Measurements from ENCODE around the gene SCN1B.

Gene SCN1B

GRCh38 chr19:35074426-35075201 is 44.3 kb downstream of the SCN1B start:
- no peak for DNase-seq (ENCODE audit: low spot score)

- no peak for DNase-seq (ENCODE audit: low spot score)
Measured at GRCh38 chr19:35075202-35076025, 45.1 kb downstream of the SCN1B start.

GRCh38 chr19:35076026-35076370 is 45.7 kb downstream of the SCN1B start:
- no peak for DNase-seq (ENCODE audit: low spot score)

DNA sequence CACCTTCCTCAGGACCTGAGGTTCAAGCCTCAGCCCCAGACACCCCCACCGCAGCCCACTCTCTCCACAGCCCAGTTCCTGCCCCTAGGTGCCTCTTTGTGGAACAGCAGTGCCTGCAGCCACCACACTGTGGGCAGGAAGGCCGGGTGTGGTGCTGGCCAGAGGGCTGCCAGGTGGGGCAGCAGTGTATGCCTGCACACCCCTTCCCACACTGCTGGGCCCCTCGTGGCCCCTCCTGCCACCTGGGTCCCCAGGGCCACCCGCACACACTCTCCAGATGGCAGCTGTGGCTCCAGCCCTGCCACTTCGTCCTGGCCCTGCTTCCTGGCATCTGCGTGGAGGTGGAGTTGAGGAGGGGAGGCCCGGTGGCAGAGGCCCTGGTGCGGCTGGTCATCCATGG is 46.4 kb downstream of the SCN1B start:
- DNase-seq (ENCODE audit: low spot score) = no peak

- no peak for DNase-seq (ENCODE audit: low spot score)
Measured at GRCh38 chr19:35077411-35078223, 47.3 kb downstream of the SCN1B start.

DNA sequence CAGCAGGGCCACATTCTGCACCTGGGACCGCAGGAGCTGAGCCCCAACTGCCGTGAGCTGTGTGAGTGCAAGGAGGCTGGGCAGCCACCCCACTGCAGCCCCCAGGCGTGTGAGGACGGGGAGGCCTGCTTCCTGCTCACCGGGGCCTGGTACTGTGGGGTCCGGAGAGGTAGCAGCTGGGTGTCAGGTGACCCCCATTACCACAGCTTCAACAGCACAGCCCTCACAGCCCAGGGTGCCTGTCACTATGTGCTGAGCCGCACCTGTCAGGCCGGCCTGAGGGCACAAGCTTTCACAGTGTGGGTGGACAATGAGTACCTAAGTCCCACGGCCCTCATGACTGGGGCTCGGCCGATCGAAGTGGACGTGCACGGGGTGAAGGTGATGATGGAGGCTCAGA is 49.6 kb downstream of the SCN1B start:
- no peak for DNase-seq (ENCODE audit: low spot score)

DNA sequence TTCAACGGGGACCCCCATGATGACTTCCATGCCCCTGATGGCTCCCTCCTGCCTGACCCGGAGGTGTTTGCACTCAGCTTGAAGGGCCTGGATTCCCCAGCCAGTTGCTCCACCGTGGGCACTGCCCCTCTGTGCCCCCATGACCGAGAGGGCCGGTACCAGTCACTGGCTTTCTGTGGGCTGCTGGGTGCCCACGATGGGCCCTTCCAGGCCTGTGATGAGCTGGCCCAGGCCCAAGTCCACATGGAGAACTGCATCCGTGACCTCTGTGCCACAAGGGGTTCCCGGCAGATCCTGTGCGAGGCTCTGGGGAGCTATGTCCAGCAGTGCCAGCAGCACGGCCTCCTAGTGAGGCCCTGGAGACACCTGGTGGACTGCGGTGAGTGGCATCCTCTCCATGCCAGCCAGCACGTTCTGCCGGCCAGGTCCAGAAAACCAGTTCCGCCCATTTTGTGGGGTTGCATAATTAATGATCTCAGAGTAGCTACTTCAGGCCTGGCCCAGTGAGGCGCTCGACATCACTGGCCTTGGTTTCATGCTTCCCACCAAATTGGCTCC is 50.4 kb downstream of the SCN1B start:
- DNase-seq (ENCODE audit: low spot score) = no peak

DNA sequence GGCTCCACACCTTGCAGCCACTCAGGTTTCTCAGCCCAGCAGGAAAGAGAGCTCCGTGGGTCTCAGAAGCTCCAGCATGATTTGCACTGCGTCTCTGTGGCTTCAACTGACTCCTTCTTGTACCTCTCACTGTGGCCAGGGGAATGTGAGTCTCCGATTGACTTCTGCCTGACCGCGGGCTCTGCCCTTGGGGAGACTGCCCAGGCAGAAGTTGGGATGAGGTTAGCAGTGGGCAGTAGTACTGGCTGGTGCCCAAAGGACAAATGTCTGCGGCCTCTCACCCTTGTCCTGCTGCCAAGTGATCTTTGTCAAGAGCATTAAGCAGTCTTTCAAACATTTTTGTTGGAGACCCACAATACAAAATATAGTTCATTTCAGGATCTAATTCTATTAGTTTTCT is 50.9 kb downstream of the SCN1B start:
- no peak for DNase-seq (ENCODE audit: low spot score)

- no peak for DNase-seq (ENCODE audit: low spot score)
Measured at GRCh38 chr19:35083691-35084508, 53.6 kb downstream of the SCN1B start.

DNA sequence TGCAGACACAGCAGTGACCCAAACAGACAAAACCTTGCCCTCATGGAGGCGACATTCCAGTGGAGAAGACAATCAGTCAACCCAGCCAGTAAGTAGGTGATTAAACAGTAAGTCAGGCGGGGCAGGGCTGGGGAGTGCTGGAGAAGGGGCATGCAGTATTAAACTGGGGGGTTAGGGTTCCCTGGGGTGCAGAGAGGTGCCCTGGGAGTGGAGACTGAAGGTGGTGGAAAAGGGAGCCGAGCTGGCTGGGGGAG is 54.2 kb downstream of the SCN1B start:
- no peak for DNase-seq (ENCODE audit: low spot score)

- no peak for DNase-seq (ENCODE audit: low spot score)
Measured at GRCh38 chr19:35085947-35086346, 55.7 kb downstream of the SCN1B start.

DNA sequence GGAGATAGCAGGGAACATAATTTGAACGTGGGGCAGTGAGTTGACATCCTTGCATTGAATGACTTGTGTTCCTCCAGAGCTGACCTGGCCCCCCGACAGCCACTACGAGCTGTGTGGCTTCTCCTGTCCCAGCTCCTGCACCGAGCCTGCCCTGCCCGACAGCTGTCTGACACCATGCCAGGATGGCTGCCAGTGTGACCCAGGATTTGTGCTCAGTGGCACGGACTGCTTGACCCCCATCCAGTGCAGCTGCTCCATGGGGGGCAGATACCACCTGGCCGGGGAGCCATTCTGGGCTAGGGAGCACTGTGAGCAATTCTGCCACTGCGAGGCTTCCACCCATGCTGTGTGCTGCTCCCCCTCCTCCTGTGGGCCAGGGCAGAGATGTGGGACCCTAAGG is 56.2 kb downstream of the SCN1B start:
- no peak for DNase-seq (ENCODE audit: low spot score)

DNA sequence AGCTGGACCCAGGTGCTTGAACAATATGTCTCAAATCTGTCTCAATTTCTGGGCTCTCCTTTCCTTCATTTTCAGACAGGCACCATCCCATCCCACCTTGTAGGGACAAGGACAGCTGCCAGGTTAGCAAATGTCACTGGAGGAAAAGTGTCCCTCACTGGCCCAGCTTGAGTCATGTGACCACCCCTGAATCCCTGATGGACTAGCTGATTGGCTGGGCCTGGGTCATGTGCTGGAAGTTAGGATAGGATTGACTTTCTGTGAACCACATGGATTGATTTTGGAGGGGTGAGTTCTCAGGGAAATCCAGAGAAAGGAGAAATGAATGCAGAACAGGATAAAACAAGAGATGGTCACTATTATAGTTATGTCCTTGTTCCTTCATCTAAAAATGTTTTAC is 57.1 kb downstream of the SCN1B start:
- DNase-seq (ENCODE audit: low spot score) = no peak

DNA sequence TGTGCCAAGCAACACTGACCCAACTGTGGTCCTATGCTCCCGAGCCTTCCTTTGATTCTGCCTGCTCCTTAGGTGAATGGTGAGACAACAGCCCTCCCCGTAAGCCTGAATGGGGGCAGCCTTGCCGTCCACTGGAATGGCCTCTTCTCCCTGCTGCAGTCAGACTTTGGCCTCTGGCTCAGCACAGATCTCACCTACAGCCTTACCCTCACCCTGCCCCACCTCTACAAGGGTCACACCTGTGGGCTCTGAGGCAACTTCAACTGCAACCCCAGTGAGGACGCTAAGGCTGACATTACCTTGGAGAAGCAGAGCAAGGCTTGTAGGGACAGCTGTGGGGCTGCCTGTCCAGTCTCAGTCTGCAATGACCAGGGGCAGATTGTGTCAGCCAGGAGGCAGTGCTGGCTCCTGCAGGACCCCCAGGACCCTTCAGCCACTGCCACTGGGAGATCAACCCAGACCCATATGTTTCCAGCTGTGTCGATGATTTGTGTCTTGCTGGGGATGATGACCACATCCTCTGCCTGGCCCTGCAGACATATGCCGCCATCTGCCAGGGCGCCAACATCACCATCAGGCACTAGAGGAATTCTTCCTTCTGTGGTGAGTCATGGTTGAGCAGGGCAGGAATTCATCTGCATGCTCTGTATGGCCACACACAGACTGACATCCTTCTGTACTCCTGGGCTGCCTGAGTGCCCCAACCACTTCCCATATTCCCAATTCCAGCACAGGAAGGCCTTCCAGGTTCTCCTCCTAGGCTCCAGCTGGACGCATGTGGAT is 58.1 kb downstream of the SCN1B start:
- DNase-seq (ENCODE audit: low spot score) = no peak

DNA sequence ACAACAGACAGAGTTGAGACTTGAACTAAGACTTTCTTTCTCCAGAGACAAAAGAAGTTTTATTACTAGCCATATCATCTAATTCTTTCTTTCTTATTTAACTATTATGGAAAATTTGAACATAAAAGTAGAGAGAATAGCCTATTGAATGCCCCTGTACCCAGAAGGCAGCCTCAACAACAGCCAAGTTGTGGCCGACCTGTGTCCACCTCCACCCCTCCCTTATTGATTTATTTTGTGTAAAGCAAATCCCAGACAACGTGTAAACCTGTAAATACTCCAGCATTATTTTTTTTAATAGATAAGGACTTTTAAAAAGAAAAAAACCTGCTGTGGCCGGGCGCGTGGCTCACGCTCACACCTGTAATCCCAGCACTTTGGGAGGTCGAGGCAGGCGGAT is 59.3 kb downstream of the SCN1B start:
- DNase-seq (ENCODE audit: low spot score) = no peak

All from globus pallidus (tissue), 1 donor.